Activated CD4-positive, alpha-beta T cell treated with anti-CD3 and anti-CD28 coated beads, Interleukin-2, amount 10 ng/mL, durations not matched to agents 7 days and 5 days (primary cell): ENCODE results near the gene EME2. TPM values are rescaled to one million over a fixed set of nuclear protein-coding genes. Genes with fewer than 3 reads are reported as not detected.
A peak's percentile ranks its signal among the peaks of the same experiment; 100 is the strongest.

ENCODE experiments used
- CTCF ChIA-PET: fragments of 350-600 bp; sonication (Branson Sonifier 250); formaldehyde crosslinking; loops from one replicate; lab custom pipeline; 2021; ENCODE audit warnings: antibody characterized with exemption; lab: Charles Lee
- POLR2A ChIA-PET: fragments of 350-600 bp; sonication (Branson Sonifier 250); formaldehyde crosslinking; loops from one replicate; lab custom pipeline; 2021; ENCODE audit warnings: antibody characterized with exemption; lab: Charles Lee
- DNase-seq: peaks from one replicate; pipeline ENCODE4 v3.0.0-alpha.2; 2020
- H3K27ac Mint-ChIP-seq: one replicate; pipeline ENCODE4 v1.8.0; 2021; ENCODE audit warnings: mild to moderate bottlenecking, moderate library complexity, mixed read lengths
- H3K27me3 Mint-ChIP-seq: one replicate; pipeline ENCODE4 v1.8.0; 2021; ENCODE audit warnings: mixed read lengths
- H3K36me3 Mint-ChIP-seq: one replicate; pipeline ENCODE4 v1.8.0; 2021; ENCODE audit warnings: low read depth, mixed read lengths
- H3K4me1 Mint-ChIP-seq: one replicate; pipeline ENCODE4 v1.8.0; 2021; ENCODE audit warnings: mixed read lengths
- H3K4me3 Mint-ChIP-seq: one replicate; pipeline ENCODE4 v1.8.0; 2021; ENCODE audit warnings: mild to moderate bottlenecking, moderate library complexity, mixed read lengths
- H3K9me3 Mint-ChIP-seq: one replicate; pipeline ENCODE4 v1.8.0; 2021; ENCODE audit warnings: mixed read lengths
- total RNA-seq, 2 experiments: library from RNA; stranded (reverse); gene quantifications; one replicate each; pipeline ENCODE4 v1.2.3, GENCODE V29; 2021

Gene EME2
- total RNA-seq, 2 experiments from 2014 or later = 28.7 to 33.4 TPM

DNA sequence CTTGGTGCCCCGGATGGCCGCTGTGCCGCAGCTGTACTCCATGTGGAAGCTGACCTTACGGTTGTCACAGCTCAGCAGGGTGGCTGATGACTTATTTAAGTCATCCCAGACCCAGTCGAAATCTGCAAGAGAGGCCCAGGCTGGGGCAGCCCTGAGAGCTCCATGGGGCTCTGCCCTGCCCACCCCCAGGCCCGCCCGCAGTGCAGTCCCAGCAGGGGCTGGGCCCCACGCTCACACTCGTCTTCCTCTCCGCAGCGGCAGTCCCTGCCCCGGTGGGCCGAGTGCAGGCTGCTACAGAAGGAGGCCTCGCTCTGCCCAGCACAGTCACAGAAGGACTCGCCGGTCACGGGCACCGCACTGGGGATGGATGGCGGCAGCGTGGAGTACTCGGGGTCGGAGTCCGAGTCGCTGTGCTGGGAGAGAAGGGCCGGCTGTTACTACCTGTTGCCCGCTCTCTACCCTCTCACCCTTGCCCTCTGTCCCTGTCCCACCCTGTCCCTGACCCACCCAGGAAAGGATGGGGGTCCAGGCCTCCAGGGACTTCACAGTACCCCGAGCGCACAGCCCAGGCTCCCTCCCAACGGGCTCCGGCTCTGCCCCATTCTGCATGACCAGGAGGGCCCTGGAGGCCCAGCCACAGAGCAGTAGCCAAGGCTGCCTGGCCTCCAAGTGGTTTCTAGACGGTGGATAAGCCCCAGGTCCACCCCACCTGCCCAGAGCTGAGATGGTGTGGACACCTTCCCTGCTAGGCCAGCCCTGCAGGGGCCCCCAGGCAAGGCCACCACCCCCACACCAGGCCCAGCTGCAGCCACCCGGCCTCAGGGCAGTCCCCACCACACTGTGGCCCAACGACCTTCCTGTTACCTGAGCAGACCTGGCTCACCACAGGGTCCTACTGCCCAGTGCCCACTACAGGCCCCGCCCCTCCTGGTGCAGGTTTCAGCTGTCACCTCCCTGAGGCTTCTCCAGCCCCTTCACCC lies 5.9 kb downstream of the EME2 start:
- H3K27me3 Mint-ChIP-seq = no peaks in the 10 kb centered on the region
- H3K27ac Mint-ChIP-seq = no peak overlapping the region
- H3K4me3 Mint-ChIP-seq = no peak overlapping the region
- H3K4me1 Mint-ChIP-seq = peaks cover 22% of the 10 kb centered on the region
- no peak for DNase-seq
- peaks cover 8% of the 10 kb centered on the region for H3K36me3 Mint-ChIP-seq
- no peaks in the 10 kb centered on the region for H3K9me3 Mint-ChIP-seq
- ChIA-PET CTCF (interaction anchor here (0.6 to 1.0 kb wide), 2 partner anchors 67 to 73 kb away, joined by 3 read pairs; partner anchors contain the start of gene MAPK8IP3), POLR2A (no interaction called here)

- no peak for DNase-seq
- ChIA-PET CTCF (interaction anchor here (0.6 kb wide), 1 partner anchor 67 kb away, joined by 3 read pairs; no protein-coding TSS in a partner anchor), POLR2A (no interaction called here)
- H3K4me3 Mint-ChIP-seq = no peak overlapping the region
- peaks cover 25% of the 10 kb centered on the region for H3K4me1 Mint-ChIP-seq
- H3K27me3 Mint-ChIP-seq = no peaks in the 10 kb centered on the region
- peaks cover 8% of the 10 kb centered on the region for H3K36me3 Mint-ChIP-seq
- no peak overlapping the region for H3K27ac Mint-ChIP-seq
- H3K9me3 Mint-ChIP-seq = no peaks in the 10 kb centered on the region
Measured at GRCh38 chr16:1779234-1779701, 6.7 kb downstream of the EME2 start.

DNA sequence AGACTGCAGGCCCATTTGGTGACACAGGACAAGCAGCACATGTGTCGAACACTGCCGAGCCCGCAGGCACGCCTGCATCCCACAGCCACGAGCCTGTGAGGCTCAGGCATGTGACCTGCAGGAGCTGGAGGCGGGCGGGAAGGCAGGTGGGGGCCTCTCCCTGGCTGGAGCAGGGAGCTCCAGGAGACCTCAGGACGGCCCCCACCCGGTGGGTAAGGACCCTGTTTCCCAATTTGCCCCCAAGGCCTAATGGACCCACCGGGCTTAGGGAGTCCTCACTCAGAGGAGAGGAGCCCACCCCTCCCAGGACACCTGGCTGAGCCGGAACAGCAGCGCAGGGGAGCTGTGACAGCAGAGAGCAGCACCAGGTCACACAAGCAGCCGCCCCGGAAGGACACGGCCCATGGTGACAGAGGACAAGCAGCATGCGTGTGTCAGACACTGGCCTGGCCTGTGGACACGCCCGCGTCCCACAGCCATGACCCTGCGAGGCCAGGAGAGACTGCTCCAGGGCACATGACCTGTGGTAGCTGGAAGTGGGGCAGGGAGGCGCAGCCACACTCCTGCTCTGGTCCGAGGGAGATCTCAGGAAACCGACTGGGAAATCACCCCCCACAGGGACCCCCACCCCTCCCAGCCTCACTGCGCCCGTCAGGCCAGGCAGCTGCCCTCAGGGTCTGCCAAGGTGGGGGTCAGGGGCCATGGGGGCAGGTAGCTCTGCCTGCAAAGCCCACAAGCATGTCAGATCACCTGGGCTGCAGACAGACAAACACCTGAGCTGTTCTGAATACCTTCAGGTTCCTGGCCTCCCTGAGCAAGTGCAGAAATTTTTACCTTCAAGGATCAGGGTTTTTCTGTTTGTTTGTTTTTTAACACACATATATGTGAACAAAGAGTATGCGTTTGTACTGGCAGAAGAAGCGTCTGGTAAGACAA lies 7.4 kb downstream of the EME2 start:
- Mint-ChIP-seq H3K4me3 (peak overlapping the region; percentile 51), H3K36me3 (peaks cover 8% of the 10 kb centered on the region), H3K27ac (no peak overlapping the region), H3K27me3 (no peaks in the 10 kb centered on the region), H3K9me3 (no peaks in the 10 kb centered on the region), H3K4me1 (peaks cover 25% of the 10 kb centered on the region)
- ChIA-PET POLR2A (no interaction called here), CTCF (interaction anchor here (1.1 kb wide), 1 partner anchor 75 kb away, joined by 5 read pairs; the partner anchor contains the start of gene MAPK8IP3)
- no peak for DNase-seq

DNA sequence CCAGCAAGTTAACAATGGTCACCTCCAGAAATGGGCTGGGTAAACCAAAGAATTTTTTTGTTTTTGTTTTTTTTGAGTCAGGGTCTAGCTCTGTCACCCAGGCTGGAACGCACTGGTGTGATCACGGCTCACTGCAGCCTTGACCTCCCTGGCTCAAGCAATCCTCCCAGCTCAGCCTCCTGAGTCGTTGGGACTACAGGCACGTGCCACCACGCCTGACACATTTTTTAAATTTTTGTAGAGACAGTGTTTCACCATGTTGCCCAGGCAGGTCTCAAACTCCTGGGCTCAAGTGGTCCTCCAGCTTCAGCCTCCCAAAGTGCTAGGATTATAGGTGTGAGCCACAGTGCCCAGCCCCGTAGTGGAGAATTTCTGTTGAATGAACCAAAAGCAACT lies 8.1 kb downstream of the EME2 start:
- Mint-ChIP-seq H3K4me3 (peak overlapping the region; percentile 86), H3K36me3 (peaks cover 8% of the 10 kb centered on the region), H3K27me3 (no peaks in the 10 kb centered on the region), H3K4me1 (peaks cover 25% of the 10 kb centered on the region), H3K27ac (peak overlapping the region; percentile 60), H3K9me3 (no peaks in the 10 kb centered on the region)
- ChIA-PET CTCF (interaction anchor here (1.1 kb wide), 1 partner anchor 75 kb away, joined by 5 read pairs; the partner anchor contains the start of gene MAPK8IP3), POLR2A (no interaction called here)
- no peak for DNase-seq

GRCh38 chr16:1781254-1781653 lies 8.6 kb downstream of the EME2 start:
- no peaks in the 10 kb centered on the region for H3K27me3 Mint-ChIP-seq
- H3K9me3 Mint-ChIP-seq = no peaks in the 10 kb centered on the region
- peak overlapping the region; percentile 84 for H3K27ac Mint-ChIP-seq
- ChIA-PET CTCF (interaction anchor here (1.1 kb wide), 1 partner anchor 76 kb away, joined by 5 read pairs; the partner anchor contains the start of gene MAPK8IP3), POLR2A (no interaction called here)
- H3K4me3 Mint-ChIP-seq = peak overlapping the region; percentile 86
- H3K36me3 Mint-ChIP-seq = peaks cover 8% of the 10 kb centered on the region
- no peak for DNase-seq
- H3K4me1 Mint-ChIP-seq = peaks cover 25% of the 10 kb centered on the region

GRCh38 chr16:1781758-1782407 lies 9.3 kb downstream of the EME2 start:
- peaks cover 5% of the 10 kb centered on the region for H3K36me3 Mint-ChIP-seq
- H3K27me3 Mint-ChIP-seq = no peaks in the 10 kb centered on the region
- H3K9me3 Mint-ChIP-seq = no peaks in the 10 kb centered on the region
- H3K27ac Mint-ChIP-seq = peak overlapping the region; percentile 84
- H3K4me3 Mint-ChIP-seq = peak overlapping the region; percentile 89
- peak; percentile 47 for DNase-seq
- CTCF ChIA-PET = interaction anchor here (0.7 to 2.0 kb wide), 6 partner anchors 9 to 154 kb away, joined by 3 to 14 read pairs (median 6); partner anchors contain the start of genes EME2, FAHD1, HAGH and MAPK8IP3
- POLR2A ChIA-PET = interaction anchor here (0.8 to 1.4 kb wide), 4 partner anchors 8 to 183 kb away, joined by 3 to 8 read pairs (median 6); partner anchors contain the start of genes EME2, MAPK8IP3, MRPS34 and RPS2
- H3K4me1 Mint-ChIP-seq = peaks cover 25% of the 10 kb centered on the region

DNA sequence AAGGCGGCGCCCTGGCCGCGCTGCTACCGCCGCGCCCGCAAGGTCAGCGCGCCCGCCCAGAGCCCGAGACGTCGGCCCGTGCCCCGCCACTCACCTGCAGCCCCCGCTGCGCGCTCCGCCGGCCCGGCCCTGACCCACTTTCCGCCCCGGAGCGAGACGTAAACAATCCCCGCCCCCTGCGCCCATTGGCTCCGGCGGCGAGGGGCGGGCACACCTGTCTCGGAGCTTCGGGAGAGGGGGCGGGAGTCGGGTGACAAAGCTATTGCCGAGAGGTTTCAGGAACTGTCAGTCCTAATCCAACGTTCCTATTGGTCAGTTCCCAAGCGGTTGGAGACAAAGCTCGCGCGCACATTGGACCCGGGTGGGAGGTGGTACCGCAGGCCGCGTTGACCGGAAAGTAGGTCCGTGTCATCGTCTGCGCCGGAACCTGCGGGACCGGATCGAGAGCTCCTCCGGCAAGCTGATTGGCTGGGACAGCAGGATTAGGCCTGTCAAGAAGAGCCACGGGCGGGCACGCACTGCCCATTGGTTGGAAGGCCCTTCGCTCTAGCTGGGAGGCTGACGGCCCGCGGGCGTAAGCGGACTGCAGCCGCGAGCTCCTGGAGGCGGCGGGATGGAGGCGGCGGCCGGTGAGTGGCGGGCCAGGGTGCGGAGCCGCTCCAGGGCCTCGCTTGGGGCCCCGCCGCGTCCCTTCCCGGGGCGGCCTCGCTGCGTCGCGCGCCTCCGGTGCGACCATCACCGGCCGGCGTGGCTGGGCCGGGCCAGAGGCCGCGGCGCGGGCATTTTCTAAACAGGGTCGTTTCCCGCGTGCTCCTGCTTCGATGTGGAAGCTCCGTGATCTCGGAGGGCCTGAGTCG lies 10.0 kb downstream of the EME2 start, which contains the start of the genes NUBP2 and SPSB3:
Gene NUBP2, plus strand, starts transcription at position 553 of the 857 bp plus-strand sequence. Its CDS starts 61 bp downstream, at position 614.
Gene SPSB3, minus strand, starts transcription at position 164 of the 857 bp plus-strand sequence. CDS start 1,088 bp downstream, outside the sequence.
- H3K4me3 Mint-ChIP-seq = peak within 1 kb of the TSS; percentile 89
- ChIA-PET CTCF (interaction anchor here (0.5 to 2.0 kb wide), 16 partner anchors 8 to 182 kb away, joined by 3 to 14 read pairs (median 3); partner anchors contain the start of genes EME2, FAHD1, HAGH and MAPK8IP3), POLR2A (interaction anchor here (0.8 to 1.4 kb wide), 4 partner anchors 8 to 182 kb away, joined by 3 to 8 read pairs (median 6); partner anchors contain the start of genes EME2, MAPK8IP3, MRPS34 and RPS2)
- peaks cover 5% of the 10 kb centered on the region for H3K36me3 Mint-ChIP-seq
- no peaks in the 10 kb centered on the region for H3K27me3 Mint-ChIP-seq
- H3K4me1 Mint-ChIP-seq = peaks cover 25% of the 10 kb centered on the region
- peak; percentile 100 for DNase-seq
- H3K27ac Mint-ChIP-seq = peak within 1 kb of the TSS; percentile 93
- no peaks in the 10 kb centered on the region for H3K9me3 Mint-ChIP-seq

- no peaks in the 10 kb centered on the region for H3K9me3 Mint-ChIP-seq
- H3K4me3 Mint-ChIP-seq = peak overlapping the region; percentile 20
- peaks cover 25% of the 10 kb centered on the region for H3K4me1 Mint-ChIP-seq
- no peaks in the 10 kb centered on the region for H3K27me3 Mint-ChIP-seq
- ChIA-PET POLR2A (no interaction called here), CTCF (interaction anchor here (0.6 kb wide), 1 partner anchor 11 kb away, joined by 5 read pairs; no protein-coding TSS in a partner anchor)
- H3K36me3 Mint-ChIP-seq = peaks cover 10% of the 10 kb centered on the region
- no peak for DNase-seq
- H3K27ac Mint-ChIP-seq = peak overlapping the region; percentile 37
Measured at GRCh38 chr16:1784977-1785845, 12.6 kb downstream of the EME2 start.

GRCh38 chr16:1785846-1786170 lies 13.2 kb downstream of the EME2 start:
- Mint-ChIP-seq H3K9me3 (no peaks in the 10 kb centered on the region), H3K27ac (no peak overlapping the region), H3K36me3 (peaks cover 10% of the 10 kb centered on the region), H3K4me1 (peaks cover 25% of the 10 kb centered on the region), H3K27me3 (no peaks in the 10 kb centered on the region), H3K4me3 (no peak overlapping the region)
- ChIA-PET POLR2A (no interaction called here), CTCF (no interaction called here)
- DNase-seq = no peak
